ENCODE results near the gene SNX24.

DNA sequence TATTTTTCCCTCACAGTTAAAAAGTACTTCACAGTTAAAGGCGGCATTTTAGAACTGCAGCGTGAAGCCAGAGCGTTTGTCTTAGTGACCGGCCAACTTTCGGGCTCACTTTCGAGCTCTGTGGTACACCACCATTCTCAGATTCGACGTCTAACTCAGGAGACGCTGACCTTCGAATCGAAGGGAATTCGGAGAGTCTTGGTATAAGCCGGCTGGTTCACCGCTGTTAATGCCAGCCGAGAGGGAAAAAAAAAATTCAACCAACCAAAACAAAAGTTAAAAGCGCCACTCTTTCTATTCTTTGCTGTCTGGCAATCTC is 544 bp upstream of the SNX24 start:
- no peak for TF ChIP-seq ZNF274 (IDR thresholded peaks at IDR 0.05; ENCODE audit: low read depth, low read length)
- TF ChIP-seq CBX3 (IDR thresholded peaks at IDR 0.05; ENCODE audit: low read depth): no peak
- TF ChIP-seq SIN3A (IDR thresholded peaks at IDR 0.05; ENCODE audit: low read depth): no peak
- TF ChIP-seq EGR1 (IDR thresholded peaks at IDR 0.05; ENCODE audit: low read depth): no peak
- TF ChIP-seq, protein P1, sequence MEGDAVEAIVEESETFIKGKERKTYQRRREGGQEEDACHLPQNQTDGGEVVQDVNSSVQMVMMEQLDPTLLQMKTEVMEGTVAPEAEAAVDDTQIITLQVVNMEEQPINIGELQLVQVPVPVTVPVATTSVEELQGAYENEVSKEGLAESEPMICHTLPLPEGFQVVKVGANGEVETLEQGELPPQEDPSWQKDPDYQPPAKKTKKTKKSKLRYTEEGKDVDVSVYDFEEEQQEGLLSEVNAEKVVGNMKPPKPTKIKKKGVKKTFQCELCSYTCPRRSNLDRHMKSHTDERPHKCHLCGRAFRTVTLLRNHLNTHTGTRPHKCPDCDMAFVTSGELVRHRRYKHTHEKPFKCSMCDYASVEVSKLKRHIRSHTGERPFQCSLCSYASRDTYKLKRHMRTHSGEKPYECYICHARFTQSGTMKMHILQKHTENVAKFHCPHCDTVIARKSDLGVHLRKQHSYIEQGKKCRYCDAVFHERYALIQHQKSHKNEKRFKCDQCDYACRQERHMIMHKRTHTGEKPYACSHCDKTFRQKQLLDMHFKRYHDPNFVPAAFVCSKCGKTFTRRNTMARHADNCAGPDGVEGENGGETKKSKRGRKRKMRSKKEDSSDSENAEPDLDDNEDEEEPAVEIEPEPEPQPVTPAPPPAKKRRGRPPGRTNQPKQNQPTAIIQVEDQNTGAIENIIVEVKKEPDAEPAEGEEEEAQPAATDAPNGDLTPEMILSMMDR (IDR thresholded peaks at IDR 0.05 in 2 of 3, conservative IDR thresholded peaks at IDR 0.05 in 1 of 3; ENCODE audit: borderline replicate concordance in 1 of 3, insufficient read depth in 1 of 3, low read depth in 2 of 3, low read length in 2 of 3): no peak
- TF ChIP-seq EZH2 (IDR thresholded peaks at IDR 0.05): no peak
- TF ChIP-seq POLR2A (IDR thresholded peaks at IDR 0.05; ENCODE audit: borderline replicate concordance, extremely low read depth, insufficient read depth, insufficient read length): no peak
- TF ChIP-seq RAD21 (IDR thresholded peaks at IDR 0.05; ENCODE audit: low read depth): no peak
- TF ChIP-seq EZH2phosphoT487 (IDR thresholded peaks at IDR 0.05; ENCODE audit: borderline replicate concordance): no peak
- TF ChIP-seq, protein P2, sequence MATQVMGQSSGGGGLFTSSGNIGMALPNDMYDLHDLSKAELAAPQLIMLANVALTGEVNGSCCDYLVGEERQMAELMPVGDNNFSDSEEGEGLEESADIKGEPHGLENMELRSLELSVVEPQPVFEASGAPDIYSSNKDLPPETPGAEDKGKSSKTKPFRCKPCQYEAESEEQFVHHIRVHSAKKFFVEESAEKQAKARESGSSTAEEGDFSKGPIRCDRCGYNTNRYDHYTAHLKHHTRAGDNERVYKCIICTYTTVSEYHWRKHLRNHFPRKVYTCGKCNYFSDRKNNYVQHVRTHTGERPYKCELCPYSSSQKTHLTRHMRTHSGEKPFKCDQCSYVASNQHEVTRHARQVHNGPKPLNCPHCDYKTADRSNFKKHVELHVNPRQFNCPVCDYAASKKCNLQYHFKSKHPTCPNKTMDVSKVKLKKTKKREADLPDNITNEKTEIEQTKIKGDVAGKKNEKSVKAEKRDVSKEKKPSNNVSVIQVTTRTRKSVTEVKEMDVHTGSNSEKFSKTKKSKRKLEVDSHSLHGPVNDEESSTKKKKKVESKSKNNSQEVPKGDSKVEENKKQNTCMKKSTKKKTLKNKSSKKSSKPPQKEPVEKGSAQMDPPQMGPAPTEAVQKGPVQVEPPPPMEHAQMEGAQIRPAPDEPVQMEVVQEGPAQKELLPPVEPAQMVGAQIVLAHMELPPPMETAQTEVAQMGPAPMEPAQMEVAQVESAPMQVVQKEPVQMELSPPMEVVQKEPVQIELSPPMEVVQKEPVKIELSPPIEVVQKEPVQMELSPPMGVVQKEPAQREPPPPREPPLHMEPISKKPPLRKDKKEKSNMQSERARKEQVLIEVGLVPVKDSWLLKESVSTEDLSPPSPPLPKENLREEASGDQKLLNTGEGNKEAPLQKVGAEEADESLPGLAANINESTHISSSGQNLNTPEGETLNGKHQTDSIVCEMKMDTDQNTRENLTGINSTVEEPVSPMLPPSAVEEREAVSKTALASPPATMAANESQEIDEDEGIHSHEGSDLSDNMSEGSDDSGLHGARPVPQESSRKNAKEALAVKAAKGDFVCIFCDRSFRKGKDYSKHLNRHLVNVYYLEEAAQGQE (IDR thresholded peaks at IDR 0.05; ENCODE audit: low read depth): no peak
- TF ChIP-seq CEBPB (IDR thresholded peaks at IDR 0.05; ENCODE audit: low read depth): no peak
